Memory B cell (primary cell): Measurements from ENCODE around the gene SHISA7.

ENCODE experiments used
- ATAC-seq: fragments of 150-1000 bp; cut with Tn5 transposase; 2 replicates; pipeline ENCODE4 v1.10.0; 2021; ENCODE audit warnings: low read depth, mild to moderate bottlenecking, moderate library complexity
- DNase-seq, 2 donors: peaks; one replicate each; pipeline ENCODE4 v3.0.0; 2022; ENCODE audit warnings: low spot score in 2 of 2
- H3K27ac Mint-ChIP-seq: one replicate; pipeline ENCODE4 v1.8.0; 2022; ENCODE audit warnings: mild to moderate bottlenecking, moderate library complexity, mixed read lengths
- H3K27me3 Mint-ChIP-seq: one replicate; pipeline ENCODE4 v1.8.0; 2022; ENCODE audit warnings: mixed read lengths
- H3K36me3 Mint-ChIP-seq: one replicate; pipeline ENCODE4 v1.8.0; 2022; ENCODE audit warnings: mild to moderate bottlenecking, mixed read lengths
- H3K4me1 Mint-ChIP-seq: one replicate; pipeline ENCODE4 v1.8.0; 2022; ENCODE audit warnings: mixed read lengths
- H3K4me3 Mint-ChIP-seq: one replicate; pipeline ENCODE4 v1.8.0; 2022; ENCODE audit warnings: mild to moderate bottlenecking, moderate library complexity, mixed read lengths
- H3K9me3 Mint-ChIP-seq: one replicate; pipeline ENCODE4 v1.8.0; 2022; ENCODE audit warnings: mixed read lengths

Gene SHISA7

DNA sequence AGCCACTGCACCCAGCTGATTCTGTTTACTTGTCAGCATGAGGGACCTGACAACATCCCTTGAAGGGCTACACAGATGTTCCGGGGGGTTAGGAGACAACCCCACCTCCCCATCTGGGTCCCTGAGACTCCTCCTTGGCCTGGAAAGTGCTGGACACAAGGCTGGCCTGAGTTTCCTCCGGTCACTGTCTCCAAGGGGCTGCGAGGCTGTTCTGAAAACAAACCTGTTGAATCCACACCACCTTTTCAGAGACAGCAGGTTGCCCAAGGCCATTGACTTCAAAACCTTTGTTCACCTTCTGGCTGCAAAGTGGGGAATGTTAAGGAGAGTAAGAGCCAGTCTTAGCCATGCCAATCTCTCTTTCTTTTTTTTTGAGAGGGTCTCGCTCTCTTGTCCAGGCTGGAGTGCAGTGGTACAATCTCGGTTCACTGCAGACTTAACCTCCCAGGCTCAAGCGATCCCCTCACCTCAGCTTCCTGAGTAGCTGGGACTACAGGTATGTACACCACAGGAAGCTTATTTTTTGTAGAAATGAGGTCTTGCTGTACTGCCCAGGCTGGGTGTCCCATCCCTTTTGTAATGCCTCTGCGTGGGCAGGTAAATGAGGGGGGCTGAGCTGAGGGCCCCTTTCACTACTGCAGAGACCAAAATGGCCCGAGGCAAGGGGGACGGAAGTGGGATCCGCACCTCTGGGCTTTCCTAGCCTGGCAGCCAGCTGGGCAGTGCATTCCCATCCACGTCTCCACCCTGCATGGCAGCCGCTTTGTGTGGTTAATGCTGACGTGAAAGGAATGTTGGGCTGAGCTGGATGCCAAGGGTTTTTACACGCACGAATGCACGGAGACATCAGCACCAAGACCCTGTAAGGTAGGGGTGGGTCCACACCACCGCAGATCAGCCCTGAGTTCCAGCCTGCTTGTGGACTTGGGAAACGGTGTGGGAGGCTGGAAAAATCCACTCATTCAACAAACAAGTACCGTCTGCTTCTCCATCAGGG, 31.5 kb upstream of the SHISA7 start:
- H3K4me1 Mint-ChIP-seq = peaks cover 17% of the 10 kb centered on the region

DNA sequence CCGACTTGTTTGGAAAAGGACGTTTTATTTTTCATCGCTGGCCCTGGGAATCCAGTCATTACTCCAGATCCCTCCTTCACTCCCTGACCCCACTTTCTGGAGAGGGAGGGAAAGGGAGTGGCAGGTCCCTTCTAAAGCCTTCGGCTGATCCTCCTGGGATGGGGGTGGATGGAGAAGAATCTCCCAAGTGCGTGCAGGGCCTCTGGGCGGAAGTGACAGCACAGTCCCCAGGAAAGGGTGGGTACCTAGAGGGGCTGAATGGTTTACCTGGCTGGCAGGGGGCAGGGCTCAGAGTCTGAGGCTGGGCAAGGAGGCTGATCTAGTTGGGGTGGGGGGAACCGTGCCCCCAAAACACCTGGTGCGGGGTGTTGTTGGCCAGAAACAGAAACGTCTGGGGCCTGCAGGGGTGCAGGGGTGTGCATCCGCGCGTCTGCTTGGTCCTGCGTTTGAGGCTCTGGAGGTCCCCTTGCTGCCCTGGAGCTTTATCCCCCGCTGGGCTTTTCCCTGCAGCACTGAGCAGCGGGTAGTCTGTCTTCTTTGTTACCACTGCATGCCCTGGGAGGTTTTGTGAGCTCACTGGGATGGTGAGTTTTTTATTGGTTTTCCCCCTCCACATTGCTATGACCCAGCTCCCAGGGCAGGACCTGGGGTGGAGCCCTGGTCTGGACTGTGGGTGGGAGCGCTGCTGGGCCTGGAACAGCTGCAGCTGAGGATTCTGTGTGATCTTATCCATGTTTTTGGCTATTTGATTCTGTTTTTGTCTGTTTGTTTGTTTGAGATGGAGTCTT, 30.3 kb upstream of the SHISA7 start:
- DNase-seq = no peak
- Mint-ChIP-seq H3K36me3 (no peaks in the 10 kb centered on the region), H3K4me1 (peaks cover 8% of the 10 kb centered on the region), H3K27ac (no peak overlapping the region), H3K9me3 (no peaks in the 10 kb centered on the region), H3K27me3 (no peaks in the 10 kb centered on the region), H3K4me3 (no peak overlapping the region)
- no peak for ATAC-seq

More for the DNA sequence above, 31.5 kb upstream of the SHISA7 start:
- peaks cover 8% of the 10 kb centered on the region for H3K36me3 Mint-ChIP-seq
- no peaks in the 10 kb centered on the region for H3K9me3 Mint-ChIP-seq
- no peak for DNase-seq
- H3K4me3 Mint-ChIP-seq = peak overlapping the region; percentile 43
- no peak for ATAC-seq
- no peaks in the 10 kb centered on the region for H3K27me3 Mint-ChIP-seq
- H3K27ac Mint-ChIP-seq = no peak overlapping the region

DNA sequence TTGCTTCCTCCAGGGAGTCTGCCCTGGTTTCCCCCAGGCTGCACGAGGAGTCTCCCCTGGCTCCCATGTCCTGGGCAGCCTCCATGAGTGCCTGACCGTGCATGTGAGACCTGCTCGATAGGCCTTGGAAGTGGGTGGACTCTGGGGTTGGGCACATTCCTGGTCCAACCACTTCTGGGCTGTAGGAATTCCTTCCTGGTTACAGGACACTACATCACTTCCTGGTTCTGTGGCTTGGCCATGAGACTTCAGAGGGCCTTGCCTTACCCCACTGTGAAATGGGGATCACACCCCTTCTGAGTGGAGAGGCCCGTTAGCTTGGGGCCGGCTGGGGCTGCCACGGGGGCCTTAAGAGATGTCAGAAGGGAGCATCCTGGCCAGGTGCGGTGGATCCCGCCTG, 29.4 kb upstream of the SHISA7 start:
- no peak for DNase-seq
- H3K4me3 Mint-ChIP-seq = no peak overlapping the region
- ATAC-seq = no peak

DNA sequence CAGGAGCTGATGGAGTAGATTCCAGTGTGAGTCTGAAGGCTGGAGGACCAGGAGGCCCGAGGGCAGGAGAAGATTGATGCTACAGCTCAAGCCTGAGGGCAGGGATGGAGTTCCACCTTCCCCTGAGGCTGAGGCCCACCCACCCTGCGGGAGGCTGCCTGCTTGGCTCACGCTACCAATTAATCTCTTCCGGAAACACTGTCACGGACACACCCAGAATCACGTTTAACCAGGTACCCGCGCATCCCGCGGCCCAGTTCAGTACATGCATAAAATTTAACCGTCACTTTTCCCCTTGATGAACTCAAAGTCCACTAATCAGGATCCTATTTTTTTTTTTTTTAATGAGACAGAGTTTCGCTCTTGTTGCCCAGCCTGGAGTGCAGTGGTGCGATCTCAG, 28.2 kb upstream of the SHISA7 start:
- Mint-ChIP-seq H3K36me3 (no peaks in the 10 kb centered on the region), H3K4me1 (peaks cover 3% of the 10 kb centered on the region), H3K27ac (no peak overlapping the region), H3K4me3 (no peak overlapping the region), H3K27me3 (no peaks in the 10 kb centered on the region), H3K9me3 (no peaks in the 10 kb centered on the region)
- DNase-seq (no peak), ATAC-seq (no peak)

More for the DNA sequence above, 29.4 kb upstream of the SHISA7 start:
- H3K27me3 Mint-ChIP-seq = no peaks in the 10 kb centered on the region
- no peaks in the 10 kb centered on the region for H3K9me3 Mint-ChIP-seq
- no peaks in the 10 kb centered on the region for H3K36me3 Mint-ChIP-seq
- H3K27ac Mint-ChIP-seq = no peak overlapping the region
- peaks cover 3% of the 10 kb centered on the region for H3K4me1 Mint-ChIP-seq

DNA sequence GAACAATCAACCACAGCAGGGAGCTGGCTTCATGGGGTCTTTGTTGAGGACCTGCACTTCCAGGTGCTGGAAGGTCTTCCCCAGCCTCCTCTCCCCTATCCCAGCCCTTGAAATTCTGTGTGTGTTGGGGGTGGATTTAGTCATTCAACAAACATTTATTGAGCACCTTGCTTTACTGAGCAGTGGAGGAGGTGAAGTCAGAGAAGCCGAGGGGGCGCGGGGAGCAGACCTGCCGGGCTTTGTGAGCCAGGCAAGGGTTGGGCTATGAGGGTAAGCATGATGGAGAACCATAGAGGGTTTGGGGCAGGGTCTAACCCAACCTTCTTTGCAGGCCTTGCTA, 24.9 kb upstream of the SHISA7 start:
- H3K9me3 Mint-ChIP-seq = no peaks in the 10 kb centered on the region
- no peak for ATAC-seq
- no peak for DNase-seq
- no peaks in the 10 kb centered on the region for H3K36me3 Mint-ChIP-seq
- H3K27me3 Mint-ChIP-seq = peaks cover under 1% of the 10 kb centered on the region
- H3K27ac Mint-ChIP-seq = no peak overlapping the region
- no peak overlapping the region for H3K4me3 Mint-ChIP-seq
- peaks cover 4% of the 10 kb centered on the region for H3K4me1 Mint-ChIP-seq

DNA sequence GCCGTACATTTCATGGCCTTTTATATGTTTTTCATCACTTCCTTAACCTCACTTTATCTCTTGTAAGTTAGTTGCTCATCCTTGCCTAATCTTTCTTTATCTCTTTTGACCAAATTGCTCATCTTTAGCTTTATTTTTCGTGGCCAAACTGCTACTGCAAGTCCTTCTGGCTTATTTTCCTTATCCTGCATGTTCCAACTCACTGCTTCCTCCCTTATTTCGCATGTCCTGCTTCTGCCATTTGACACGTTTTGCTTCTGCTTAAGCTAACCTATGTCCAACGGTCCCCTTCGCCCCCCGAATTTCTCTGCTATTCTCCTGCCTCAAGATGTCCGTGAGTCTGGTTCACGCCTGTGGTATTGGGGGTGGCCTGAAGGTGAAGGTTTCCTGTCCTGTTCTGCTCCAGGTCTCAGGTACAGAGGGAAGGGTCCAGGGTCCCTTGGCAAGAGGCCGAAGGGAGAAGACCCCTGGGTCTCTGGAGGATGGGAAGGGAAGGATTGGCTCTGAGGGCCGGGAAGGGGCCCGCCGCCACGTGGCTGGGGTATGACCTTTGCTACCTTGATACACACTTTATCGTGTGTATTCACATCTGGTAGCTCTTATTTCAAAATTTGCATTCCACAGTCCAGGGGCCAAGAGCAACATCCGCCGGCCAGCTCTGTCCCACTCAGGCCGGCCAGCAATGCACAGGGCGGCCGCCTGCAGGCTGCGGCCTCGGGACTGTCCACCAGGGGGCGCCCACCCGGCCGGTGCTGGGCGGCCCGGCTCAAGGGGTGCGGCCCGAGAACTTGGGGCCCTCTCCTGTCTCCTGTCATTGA, 24.3 kb upstream of the SHISA7 start:
- ATAC-seq = peak; percentile 97
- H3K4me3 Mint-ChIP-seq = no peak overlapping the region
- no peak overlapping the region for H3K27ac Mint-ChIP-seq
- H3K36me3 Mint-ChIP-seq = no peaks in the 10 kb centered on the region
- no peaks in the 10 kb centered on the region for H3K9me3 Mint-ChIP-seq
- peaks cover 6% of the 10 kb centered on the region for H3K4me1 Mint-ChIP-seq
- H3K27me3 Mint-ChIP-seq = peaks cover 2% of the 10 kb centered on the region
- peak; percentile 71 to 82 for DNase-seq

DNA sequence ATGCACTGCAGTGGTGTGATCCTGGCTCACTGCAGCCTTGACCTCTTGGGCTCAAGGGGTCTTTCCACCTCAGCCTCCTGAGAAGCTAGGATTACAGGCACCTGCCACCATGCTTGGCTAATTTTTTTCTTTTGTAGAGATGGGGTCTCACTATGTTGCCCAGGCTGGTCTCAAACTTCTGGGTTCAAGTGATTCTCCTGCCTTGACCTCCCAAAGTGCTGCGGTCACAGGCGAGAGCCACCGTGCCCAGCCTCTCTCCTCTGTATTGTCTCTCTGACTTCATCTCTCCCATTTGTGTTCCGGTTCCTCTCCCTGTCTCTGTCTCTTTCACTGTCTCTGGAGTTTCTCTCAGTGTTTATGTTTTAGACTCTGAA, 23.1 kb upstream of the SHISA7 start:
- ATAC-seq = no peak
- H3K27me3 Mint-ChIP-seq = peaks cover 2% of the 10 kb centered on the region
- H3K27ac Mint-ChIP-seq = peak overlapping the region; percentile 10
- no peaks in the 10 kb centered on the region for H3K36me3 Mint-ChIP-seq
- no peak for DNase-seq
- no peak overlapping the region for H3K4me3 Mint-ChIP-seq
- peaks cover 12% of the 10 kb centered on the region for H3K4me1 Mint-ChIP-seq
- no peaks in the 10 kb centered on the region for H3K9me3 Mint-ChIP-seq

DNA sequence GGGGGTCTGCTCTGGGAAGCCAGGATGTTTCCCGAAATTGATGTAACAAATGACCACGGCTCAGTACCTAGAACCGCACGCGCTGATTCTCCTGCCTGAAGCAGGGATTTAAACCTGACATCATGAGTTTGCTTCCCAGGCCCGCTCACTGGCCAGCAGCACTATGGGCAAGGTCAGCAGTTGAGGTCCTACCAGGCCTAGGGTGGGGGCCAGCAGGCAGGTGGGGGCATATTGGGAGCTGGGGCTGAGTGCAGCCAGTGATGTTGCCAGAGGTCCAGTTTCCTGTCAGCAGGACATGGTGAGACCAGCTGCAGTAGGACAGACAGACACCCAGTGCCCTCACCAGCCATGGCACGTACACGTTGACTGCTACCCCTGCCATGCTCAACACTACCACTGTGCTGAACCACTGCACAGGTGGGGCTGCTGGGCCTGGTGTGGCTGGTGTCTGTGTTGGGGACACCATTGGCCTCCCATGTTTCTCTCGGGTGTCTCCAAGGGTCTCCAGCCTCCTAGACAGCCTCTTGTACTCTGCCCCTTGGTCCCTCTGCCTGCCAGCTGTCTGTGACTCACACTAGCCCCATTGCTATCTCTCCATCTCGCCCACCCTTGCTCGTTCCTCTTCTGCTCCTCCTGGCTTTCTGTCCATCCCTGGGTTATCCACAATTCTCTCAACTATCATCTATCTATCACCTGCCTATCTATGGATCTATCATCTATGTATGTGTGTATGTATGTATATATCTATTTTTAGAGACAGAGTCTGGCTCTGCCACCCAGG, 22.6 kb upstream of the SHISA7 start:
- H3K9me3 Mint-ChIP-seq = no peaks in the 10 kb centered on the region
- peaks cover 2% of the 10 kb centered on the region for H3K27me3 Mint-ChIP-seq
- no peak for ATAC-seq
- no peaks in the 10 kb centered on the region for H3K36me3 Mint-ChIP-seq
- no peak overlapping the region for H3K27ac Mint-ChIP-seq
- no peak overlapping the region for H3K4me3 Mint-ChIP-seq
- DNase-seq = no peak
- peaks cover 16% of the 10 kb centered on the region for H3K4me1 Mint-ChIP-seq

DNA sequence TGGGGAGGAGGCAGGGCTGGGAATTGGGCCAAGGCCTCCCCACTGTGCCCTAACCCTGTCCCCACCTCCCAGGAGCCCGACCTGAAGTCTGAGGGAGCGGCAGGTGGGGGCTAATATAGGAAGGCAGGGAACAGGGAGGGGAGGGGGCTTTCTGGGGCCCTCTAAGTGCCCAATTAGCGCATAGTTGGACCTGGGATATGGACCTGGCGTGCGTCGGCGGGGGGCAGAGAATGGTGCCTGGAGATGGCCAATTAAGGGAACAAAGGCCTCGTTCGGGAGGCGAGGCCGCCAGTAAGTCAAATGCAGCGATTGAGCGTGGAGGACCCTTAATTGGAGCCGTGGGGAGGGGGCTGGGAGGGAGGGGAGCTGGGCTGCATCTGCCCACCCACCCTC, 21.6 kb upstream of the SHISA7 start, which contains the start of gene C19orf85:
C19orf85 (minus strand) TSS at position 90 of the 393 bp plus-strand sequence. CDS start 197 bp downstream, outside the sequence.
- DNase-seq (no peak), ATAC-seq (no peak)
- no peaks in the 10 kb centered on the region for H3K36me3 Mint-ChIP-seq
- H3K4me1 Mint-ChIP-seq = peaks cover 21% of the 10 kb centered on the region
- no peaks in the 10 kb centered on the region for H3K9me3 Mint-ChIP-seq
- H3K4me3 Mint-ChIP-seq = no peak within 1 kb of the TSS
- H3K27ac Mint-ChIP-seq = no peak within 1 kb of the TSS
- H3K27me3 Mint-ChIP-seq = peaks cover 2% of the 10 kb centered on the region

DNA sequence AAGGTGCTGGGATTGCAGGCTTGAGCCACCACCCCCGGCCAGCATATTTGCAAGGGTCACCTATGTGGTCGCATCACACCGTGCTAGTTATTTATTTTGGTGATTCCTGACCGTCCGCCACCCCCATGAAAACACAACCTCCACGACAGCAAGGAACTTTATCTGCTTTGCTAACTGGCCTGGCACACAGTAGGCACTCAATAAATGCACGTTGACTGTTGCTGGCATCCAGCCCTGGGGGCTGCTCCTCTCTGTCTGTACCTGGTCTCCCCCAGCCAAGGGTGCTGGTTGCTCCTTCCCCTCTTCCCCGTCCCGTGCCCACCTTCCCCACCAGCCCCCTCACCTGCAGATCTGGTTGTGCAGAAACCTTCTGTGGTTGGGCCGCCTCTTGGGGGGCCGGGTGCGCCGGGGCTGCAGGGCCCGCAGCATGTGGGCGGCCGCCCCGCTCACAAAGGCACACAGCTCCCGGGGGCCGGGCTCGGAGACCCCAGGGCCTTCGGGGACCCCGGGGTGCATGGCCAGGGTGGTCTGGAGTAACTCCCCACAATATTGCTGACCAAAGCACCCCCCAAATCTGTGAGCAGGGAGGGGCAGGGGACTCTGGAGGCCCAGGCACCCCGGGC, 21.1 kb upstream of the SHISA7 start:
- Mint-ChIP-seq H3K27me3 (peaks cover 2% of the 10 kb centered on the region), H3K27ac (no peak overlapping the region), H3K9me3 (no peaks in the 10 kb centered on the region), H3K4me3 (no peak overlapping the region), H3K4me1 (peaks cover 21% of the 10 kb centered on the region), H3K36me3 (no peaks in the 10 kb centered on the region)
- no peak for DNase-seq
- no peak for ATAC-seq

DNA sequence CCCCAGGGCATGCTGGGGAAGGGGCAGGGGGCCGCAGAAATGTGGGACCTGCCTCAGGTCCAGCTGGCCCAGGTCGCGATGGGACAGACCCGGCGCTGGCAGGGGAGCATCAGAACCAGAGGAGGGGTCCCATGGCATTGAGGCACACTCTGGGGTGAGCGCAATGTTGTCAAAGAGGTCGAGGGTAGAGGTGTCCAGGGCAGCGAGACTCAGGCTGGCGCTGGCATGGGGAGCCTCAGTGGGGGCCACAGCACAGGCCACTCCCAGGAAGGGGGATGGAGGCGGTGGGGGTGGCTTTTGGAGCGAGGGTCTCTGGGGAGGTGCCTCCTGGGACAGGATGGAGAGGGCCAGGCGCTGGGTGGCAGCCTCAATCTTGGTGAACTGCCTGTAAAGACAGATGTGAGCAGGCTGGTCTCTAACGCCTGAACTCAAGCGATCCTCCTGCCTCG, 20.5 kb upstream of the SHISA7 start:
- Mint-ChIP-seq H3K36me3 (no peaks in the 10 kb centered on the region), H3K9me3 (no peaks in the 10 kb centered on the region), H3K27ac (no peak overlapping the region), H3K27me3 (peaks cover 2% of the 10 kb centered on the region), H3K4me3 (no peak overlapping the region), H3K4me1 (peaks cover 21% of the 10 kb centered on the region)
- DNase-seq (no peak), ATAC-seq (no peak)

DNA sequence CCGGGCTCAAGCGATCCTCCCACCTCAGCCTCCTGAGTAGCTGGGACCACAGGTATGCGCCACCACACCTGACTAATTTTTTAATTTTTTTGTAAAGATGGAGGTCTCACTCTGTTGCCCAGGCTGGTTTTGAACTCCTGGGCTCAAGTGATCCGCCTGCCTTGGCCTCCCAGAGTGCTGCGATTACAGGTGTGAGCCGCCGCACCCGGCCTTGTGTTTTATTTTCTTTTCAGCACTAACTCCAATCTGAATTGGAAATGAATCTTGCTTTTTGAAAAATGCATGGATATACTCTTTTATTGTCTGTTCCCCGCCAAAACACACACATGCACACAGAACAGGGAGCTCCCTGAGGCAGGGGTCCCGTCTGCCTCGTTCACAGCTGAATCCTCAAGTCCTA, 19.6 kb upstream of the SHISA7 start:
- Mint-ChIP-seq H3K36me3 (no peaks in the 10 kb centered on the region), H3K27me3 (peaks cover 2% of the 10 kb centered on the region), H3K4me1 (peaks cover 18% of the 10 kb centered on the region), H3K9me3 (no peaks in the 10 kb centered on the region), H3K4me3 (peak overlapping the region; percentile 61), H3K27ac (no peak overlapping the region)
- ATAC-seq = no peak
- DNase-seq = no peak
